HG03378 (cell line): Measurements from ENCODE around the gene SGTA.
"Not testable (repeated sequence)": the region's sequence is repeated elsewhere in the genome, so short reads cannot be mapped to it uniquely, and the experiment has no call there.

ENCODE experiments used
- ATAC-seq: cut with Tn5 transposase; IDR thresholded peaks from one replicate; pipeline ENCODE4 v1.9.1; 2021; ENCODE audit warnings: mild to moderate bottlenecking, moderate library complexity; ENCODE audit not compliant: unreplicated experiment

The SGTA gene

DNA sequence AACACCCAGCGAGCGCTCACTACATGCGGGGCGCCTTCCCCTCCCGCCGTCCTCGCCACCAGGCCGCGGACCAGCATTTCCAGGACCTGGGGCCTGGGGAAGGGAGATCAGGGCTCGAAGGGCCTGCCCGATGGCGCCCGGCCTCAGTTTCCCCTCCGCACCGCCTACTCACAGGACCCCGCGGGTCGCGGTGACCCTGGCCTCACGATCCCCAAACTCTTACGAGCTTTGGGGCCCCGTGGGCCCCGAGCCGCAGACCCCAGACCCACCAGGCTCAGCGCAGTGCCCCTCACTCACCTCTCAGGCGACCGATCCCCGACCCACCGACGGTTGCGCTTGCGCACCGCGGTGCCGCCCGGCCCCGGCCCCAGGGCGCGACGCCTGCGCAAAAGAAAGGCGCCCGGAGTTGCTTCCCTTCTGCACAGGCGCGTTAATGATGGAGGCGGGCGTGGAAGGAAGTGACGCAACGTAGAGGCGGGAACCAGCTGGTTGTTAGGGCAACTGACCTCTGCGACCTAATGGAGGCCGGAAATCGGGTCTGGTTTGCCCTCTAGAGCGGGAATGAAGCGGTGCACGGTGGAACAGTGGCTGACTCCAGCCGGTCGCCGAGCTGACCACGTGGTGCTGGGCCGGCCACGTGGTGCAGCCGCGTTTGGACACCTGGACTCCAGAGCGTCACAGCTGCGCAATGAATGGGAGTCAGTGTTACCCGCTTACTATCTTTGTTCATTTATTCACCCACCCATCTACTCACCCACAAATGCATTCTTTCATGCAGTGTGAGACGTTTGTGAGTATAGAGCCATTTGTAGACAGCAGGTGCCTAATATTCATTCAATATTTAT, at the start of gene SGTA:
SGTA (minus strand) TSS at position 338 of the 845 bp plus-strand sequence. CDS start 14,205 bp downstream, outside the sequence.
- peak; percentile 73 for ATAC-seq

DNA sequence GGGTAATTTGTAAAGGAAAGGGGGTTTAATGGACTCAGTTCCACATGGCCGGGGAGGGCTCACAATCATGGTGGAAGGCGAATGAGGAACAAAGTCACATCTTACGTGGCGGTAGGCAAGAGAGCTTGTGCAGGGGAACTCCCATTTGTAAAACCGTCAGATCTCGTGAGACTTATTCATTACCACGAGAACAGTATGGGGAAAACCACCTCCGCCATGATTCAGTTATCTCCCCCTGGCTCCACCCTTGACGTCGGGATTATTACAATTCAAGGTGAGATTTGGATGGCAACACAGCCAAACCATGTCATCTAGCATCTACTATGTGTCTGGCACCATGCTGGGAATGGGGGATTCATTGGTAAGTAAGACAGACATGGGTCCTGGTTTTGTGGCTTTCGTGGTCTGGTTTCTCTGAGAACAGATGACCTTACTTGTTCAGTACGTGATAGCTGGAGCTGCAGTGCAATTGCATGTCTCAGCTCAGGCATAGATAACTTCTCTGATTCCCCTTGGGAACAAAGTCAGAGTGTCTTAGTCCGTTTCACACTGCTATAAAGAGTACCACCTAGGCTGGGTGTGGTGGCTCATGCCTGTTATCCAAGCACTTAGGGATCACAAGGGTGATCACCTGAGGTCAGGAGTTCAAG, 44.9 kb upstream of the SGTA start:
- no peak for ATAC-seq

DNA sequence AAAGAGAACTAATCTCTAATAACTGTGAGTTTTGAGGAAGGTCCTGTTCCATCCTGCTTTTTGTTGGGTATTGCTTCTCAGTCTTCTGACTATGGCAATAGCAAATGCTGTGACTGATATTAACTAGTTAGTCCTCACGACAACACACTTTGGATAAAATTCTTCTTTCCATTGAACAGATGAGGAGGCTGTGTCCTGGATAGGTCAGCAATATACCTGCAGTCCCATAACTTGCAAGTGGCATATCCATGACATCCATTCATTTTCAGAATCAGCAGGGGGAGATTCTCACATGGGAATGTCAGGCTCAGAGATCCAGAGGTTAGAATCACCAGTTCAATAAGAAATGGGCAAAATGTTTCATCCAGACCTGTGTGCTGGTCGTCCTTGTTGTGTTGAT, 43.9 kb upstream of the SGTA start:
- no peak for ATAC-seq

DNA sequence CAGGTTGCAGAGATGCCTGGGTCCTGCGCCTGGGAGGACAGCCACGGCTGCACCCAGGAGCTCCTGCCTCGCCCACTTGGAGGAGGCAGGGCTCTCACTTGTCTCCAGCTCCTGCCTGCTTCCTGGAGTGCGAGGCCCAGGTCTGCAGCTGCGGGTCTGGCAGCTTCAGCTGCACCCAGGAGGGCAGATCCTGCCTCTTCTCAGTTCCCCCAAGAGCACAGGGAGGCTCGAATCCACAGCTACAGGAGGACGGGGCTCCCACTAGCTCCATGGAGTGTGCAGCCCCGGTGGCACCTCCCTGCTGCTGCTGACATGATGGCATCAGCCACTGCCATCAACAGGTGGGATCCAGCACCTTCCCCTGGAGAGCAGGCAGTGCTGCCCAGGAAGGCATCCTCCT, 41.1 kb upstream of the SGTA start:
- ATAC-seq = no peak

GRCh38 chr19:2823646-2824045, 40.6 kb upstream of the SGTA start:
- no peak for ATAC-seq

DNA sequence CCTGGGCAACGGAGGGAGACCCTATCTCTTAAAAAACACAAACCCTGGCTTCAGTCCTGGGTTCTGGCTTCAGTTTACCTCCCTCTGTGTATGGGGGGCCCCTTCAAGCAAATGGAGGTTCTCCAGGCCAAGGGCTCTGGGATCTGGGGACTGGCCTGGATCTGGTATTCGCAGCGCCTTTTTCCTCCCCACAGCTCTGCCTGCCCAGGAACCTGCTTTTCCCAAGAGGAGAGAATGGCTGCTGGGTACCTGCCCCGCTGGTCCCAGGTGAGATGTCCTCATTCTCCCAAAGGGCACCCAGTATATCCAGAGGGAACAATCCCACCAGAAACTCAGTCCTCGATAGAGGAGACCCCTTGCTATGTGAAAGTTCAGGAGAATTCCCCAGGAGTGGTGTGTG, 39.8 kb upstream of the SGTA start:
- ATAC-seq = no peak

DNA sequence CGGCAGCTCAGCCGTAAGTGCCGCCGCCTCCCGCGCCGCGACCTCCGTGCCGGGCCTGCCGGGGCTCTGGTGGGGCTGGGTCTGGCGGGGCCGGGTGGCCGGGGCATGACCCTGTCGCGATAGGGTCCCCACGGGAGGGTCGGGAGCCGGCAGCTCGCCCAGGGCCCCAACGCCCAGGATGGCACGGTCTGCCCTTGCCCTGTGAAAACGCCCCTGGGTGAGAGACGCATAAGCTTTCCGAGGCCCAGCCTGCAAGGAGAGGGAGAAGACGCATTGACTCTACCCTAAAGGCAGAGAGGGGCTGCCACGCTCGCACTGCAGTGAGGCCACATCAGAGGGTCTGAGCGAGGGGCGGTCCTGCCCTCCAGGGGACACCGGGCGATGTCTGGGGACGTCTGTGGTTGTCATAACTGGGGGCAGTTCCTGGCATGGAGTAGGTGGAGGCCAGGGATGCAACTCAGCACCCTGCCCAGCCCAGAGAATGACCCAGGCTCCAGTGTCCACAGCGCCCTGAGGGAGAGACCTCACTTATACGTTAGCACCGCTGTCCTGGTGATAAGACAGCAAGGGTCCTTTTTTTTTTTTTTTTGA, 37.1 kb upstream of the SGTA start:
- ATAC-seq = no peak

DNA sequence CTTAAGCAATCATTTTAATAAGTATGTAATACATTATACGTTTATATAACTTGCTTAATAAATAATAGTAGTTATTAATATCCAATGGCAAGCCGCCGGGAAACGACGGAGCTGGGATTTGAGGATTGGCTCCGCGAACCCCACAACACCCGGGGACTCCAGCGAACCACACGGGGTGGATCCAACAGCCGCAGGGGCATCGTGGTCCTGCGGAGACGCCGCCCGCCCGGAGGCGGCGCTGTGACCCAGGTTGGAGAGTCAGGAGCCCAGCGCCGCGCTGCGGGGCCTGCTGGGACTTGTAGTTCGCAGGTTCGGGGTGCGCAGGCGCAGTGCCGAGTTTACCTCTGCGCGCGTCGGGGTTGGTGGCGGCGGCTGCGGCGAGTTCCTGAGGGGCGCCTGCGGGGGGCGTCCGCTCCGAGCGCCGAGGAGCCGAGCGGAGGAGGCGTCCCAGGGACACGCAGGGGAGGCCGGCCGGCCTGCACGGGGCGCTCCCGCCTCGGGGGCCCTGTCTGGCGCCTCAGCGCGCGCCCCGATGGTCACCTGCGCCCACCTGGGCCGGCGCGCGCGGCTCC, 36.6 kb upstream of the SGTA start, which contains the start of gene ZNF554:
ZNF554 (plus strand) TSS at position 329 of the 572 bp plus-strand sequence; CDS start at position 533, 204 bp downstream.
- peak; percentile 75 for ATAC-seq

DNA sequence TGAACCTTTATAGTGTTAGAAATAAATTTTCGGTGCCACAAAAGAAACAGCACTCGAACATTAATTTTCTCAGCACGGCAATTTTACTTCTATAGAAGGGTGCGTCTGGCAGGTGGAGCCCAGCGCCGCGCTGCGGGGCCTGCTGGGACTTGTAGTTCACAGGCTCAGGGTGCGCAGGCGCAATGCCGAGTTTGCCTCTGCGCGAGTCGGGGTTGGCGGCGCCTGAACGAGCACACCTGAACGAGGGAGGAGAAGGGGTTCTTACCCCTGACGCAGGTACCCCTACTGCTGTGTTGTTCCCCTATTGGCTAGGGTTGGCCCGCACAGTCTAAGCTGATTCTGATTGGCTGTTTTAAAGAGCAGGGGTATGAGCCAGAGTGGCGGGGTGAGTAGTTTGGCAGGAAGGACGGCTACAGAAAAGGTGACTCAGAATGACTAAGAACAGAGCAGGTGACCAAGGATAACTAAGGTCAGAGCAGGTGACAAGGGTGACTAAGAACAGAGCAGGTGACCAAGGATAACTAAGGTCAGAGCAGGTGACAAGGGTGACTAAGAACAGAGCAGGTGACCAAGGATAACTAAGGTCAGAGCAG, 34.3 kb upstream of the SGTA start:
- not testable (repeated sequence) for ATAC-seq

- ATAC-seq = no peak
These were observed 33.6 kb upstream of the SGTA start for GRCh38 chr19:2816641-2817040.

DNA sequence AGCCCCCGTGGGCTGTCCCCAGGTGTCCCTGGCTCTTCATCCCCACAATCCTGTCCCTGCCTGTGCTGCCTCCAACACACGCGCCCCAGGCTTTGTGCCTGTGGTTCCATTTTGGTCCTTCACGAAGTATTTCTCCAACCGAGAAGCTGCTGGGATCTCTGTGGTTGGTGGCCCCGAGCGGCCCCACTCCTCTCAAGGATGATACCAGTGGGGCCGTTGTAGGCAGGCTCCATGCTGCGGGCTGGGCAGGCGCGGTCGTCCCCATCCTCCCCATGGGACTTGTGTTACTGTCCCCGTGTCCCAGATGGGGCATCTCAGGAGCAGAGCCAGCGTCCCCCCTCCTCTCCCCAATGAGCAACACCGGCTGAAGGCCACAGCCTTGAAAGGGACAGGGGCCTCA, 32.9 kb upstream of the SGTA start:
- no peak for ATAC-seq

DNA sequence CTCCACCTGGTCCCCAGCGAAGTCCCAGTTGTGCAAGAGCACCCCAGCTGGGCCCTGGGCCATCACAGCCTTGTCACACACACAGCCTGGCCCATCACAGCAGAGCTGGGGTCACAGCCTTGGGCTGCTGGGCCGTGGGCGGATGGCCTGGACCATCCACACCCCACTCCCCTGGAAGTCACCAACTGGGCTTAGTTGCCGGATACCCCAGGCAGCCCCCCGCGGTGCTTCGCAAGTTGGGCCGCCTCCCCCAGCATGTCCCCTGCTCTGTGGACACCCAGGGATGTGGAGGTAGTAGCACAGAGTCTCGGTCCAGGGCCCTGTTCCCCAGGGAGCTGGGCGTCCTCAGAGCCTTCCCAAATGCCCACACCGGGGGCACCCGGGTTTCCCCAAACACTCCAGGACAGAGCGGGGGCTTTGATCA, 32.1 kb upstream of the SGTA start:
- ATAC-seq = no peak

DNA sequence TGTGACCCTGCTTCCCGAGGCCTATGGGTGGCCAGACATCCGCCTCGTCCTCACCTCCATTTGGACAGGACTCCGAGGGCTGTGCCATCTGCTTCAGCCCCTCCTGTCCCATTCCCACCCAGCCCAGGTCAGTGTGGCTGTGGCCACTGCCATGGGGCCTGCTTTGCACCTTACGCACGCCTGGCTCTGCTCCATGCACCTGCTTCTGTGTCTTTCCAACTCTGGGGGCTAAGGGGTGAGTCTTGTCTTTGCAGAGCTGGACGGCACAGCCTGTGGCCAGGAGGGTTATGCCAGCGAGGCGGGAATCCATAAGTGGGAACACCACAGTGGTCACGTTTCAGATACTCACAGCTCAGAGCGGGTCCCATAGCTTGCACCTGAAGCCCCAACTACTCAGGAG, 31.4 kb upstream of the SGTA start:
- ATAC-seq = no peak

DNA sequence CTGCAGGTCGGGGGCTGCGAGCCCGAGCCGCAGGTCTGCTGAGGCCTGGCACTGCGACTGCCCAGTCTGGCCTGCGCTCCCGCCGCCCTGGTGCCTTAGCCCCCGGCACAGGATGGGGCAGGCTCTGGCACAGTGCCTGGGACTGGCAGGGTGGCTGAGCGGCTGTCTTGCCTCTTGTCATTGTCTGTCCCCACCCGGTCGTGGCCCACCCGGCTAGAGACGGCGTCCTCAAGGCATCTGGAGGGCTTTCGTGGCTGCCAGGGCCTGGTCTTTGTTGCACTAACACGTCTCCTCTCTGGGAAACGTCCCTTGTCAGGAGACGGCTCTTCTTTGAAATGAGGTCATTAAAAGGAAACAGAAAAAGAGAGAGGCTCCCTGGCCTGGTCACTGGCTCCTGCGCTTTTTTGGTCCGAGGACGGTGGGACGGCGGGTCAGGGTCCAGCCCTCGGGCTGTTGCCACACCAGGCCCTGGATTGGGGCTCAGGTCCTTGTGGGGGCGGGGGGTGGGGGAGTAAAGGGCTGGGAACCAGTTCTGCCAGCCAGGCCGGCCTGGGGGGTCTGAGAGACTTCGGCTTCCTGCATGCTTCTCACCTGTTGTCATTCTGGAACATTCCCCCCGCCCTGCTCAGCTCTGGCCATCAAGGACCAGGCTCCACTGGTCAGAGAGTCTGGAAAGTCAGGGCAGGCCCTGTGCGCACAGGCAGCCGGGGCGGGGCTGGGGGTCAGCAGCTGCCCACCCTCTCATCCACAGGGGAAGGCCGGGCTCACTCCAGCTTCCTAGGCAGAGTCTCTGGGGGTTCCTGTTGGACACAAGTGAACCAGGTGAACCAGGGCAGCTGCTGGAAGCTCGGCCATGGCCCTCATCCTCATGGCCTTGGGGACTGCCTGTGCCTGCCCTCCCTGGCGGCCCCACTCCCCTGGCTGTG, 30.4 kb upstream of the SGTA start:
- no peak for ATAC-seq

DNA sequence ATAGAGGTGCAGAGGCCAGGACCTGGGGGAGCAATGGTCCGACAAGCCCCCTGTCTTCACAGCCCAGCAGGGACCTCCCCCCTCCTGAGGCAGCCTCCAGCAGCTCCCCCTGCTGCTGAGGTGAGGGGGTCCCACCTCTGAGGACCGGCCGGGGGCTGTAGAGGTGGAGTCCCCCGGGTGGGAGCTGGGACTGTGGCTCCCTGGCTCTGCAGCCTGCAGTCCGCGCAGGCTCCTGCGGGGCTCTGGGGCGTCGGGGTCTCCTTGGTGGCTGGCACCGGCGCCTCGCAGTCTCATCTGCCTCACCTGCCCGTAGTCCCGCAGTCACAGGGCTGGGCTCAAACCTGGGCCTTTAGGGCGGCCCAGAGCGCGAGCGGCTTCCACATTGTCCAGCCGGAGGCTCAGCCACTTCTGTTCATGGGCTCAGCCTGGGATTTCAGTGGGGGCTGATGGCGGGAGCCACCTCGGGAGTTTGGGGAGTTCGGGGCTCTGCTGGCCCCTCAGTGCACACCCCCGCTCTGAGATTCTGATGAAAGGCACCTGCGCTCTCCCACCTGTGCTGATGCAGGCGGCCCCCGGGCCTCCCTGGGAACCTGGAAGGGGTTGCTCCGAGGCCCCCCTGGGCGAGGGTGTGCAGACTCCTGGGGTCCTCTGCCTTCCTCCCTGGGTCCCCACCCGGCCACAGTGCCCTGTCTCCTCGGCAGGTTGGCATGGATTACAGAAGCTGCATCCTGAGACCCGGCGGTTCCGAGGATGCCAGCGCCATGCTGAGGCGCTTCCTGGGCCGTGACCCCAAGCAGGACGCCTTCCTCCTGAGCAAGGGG, 29.6 kb upstream of the SGTA start:
- ATAC-seq = no peak

- no peak for ATAC-seq
These were observed 28.8 kb upstream of the SGTA start for GRCh38 chr19:2811735-2812413.

DNA sequence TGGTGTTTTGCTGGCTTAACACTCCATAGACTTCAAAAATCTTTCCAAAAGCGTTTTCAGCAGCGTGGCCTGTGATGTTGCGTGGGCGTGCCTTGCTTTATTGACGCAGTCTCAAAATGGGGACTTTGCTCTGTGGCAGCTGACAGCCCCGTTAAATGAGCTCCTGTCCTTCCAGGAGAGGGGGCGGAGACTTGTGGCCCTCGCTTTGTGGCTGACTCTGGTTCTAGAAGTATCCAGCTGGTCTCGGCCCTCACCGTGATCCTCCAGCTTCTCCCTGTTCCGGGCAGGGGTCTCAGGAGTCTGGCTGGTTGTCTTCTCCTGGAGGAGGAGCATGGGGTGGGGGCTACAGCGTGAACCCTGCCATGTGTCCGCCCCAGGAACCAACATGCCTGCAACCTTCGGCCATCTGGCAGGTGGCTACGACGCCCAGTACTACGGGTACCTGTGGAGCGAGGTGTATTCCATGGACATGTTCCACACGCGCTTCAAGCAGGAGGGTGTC, 28.2 kb upstream of the SGTA start:
- ATAC-seq = no peak
